Measurements from ENCODE around the gene PRKAR1B. TPM values are rescaled to one million over a fixed set of nuclear protein-coding genes. Genes with fewer than 3 reads are reported as not detected.

PRKAR1B gene
- total RNA-seq (2022; extraction: Qiagen RNA extraction; ENCODE audit: low read depth), result 23.6 to 28.6 TPM (median 27.1 TPM) in 5 replicates

DNA sequence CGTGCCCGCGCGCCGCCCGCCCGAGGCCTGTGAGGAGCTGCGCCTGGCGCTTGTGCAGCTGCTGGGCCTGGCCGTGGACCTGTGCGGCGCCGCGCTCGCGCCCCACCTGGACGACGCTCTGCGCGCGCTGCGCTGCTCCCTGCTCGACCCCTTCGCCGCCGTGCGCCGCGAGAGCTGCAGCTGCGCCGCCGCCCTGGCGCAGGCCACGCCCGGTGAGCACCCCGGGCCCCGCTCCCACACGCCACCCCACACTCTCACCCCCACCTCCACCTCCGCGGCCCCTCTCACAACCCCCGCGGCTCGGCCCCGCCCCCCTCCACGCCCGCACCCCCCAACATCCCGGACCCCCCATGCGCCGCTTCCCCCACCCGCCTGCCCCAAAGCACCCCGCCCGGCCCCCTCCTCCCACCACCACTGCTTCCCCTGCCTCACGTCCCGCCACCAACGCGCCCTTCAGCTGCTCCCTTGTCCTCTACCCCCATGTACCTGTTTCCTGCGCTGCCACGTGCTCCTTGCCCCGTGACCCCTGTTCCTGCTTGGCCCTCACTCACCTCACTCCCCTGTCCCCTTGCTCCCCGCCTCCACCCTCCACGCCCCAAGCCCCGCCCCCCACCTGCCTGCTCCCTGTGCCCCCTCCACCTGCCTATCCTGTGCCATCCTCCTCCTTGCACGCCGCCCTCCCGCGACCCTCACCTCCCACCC, at the start of gene PRKAR1B:
PRKAR1B (minus strand) TSS at position 178 of the 702 bp plus-strand sequence. CDS start 15,776 bp downstream, outside the sequence.

GRCh38 chr7:726084-726853, 812 bp downstream of the PRKAR1B start, which contains the start of gene DNAAF5:
Gene DNAAF5 (plus strand): TSS chr7:726699. CDS start chr7:726721, 22 bp downstream.

DNA sequence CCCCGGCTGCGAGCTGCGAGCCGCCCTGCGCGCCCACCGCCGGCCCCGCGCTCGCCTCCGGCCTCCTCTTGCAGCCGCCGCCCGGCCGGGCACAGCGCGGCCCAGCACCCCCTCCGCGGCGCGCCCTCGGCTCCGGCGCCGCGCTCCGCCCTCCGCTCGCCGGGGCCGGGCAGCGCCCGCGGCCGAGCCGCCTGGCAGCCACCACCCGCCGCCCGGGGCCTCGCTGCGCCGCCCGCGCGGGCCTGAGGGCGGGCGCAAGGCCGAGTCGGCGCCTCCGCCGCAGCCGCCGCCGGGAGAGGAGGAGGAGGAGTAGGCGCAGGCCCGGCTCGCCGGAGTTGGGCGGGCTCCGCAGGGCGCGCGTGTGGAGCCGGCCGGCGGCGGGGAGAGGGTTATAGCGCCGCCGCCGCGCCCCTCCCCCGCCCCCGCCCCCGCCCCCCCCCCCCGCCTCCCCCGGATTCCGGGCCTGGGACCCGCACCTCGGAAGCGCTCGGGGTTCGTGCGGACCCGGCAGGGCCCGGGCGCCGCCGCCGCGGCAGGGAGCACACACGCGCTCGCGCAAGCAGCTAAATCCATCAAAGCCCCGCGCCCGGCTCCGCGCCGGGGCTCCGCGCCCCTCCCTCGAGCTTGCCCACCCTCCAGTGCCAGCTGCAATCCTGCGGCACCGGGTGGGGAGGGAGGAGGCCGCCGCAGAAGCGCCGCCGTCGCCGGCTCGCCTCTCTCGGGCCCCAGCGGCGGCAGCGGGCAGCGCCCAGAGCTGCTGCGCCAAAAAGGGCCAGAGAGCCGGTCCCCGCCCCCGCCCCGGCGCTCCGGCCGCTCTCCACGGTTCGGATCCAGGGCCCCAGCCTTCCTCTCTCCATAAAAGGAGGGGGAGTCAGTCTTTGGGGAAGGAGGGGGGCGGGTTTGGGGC, 207.3 kb downstream of the PRKAR1B start, which contains the start of gene PDGFA:
PDGFA (minus strand) TSS at position 363 of the 907 bp plus-strand sequence. CDS start 845 bp downstream, outside the sequence.

Other genes starting within 250 kb of the PRKAR1B start
- gene PDGFA, start 207.4 kb downstream of the PRKAR1B start, total RNA-seq (2022; extraction: Qiagen RNA extraction; ENCODE audit: low read depth), result 35.0 to 39.5 TPM (median 35.6 TPM) in 5 replicates
- 36.2 to 54.6 TPM (median 45.3 TPM) in 5 replicates for gene DNAAF5, start 582 bp downstream of the PRKAR1B start, total RNA-seq (2022; extraction: Qiagen RNA extraction; ENCODE audit: low read depth)
- 82.0 to 101 TPM (median 95.8 TPM) in 5 replicates for gene SUN1, start 105.2 kb upstream of the PRKAR1B start, total RNA-seq (2022; extraction: Qiagen RNA extraction; ENCODE audit: low read depth)
- 38.2 to 65.9 TPM (median 53.4 TPM) in 5 replicates for gene GET4, start 149.3 kb upstream of the PRKAR1B start, total RNA-seq (2022; extraction: Qiagen RNA extraction; ENCODE audit: low read depth)
- gene ADAP1, start 227.4 kb upstream of the PRKAR1B start, total RNA-seq (2022; extraction: Qiagen RNA extraction; ENCODE audit: low read depth), result 3.8 to 5.7 TPM (median 4.1 TPM) in 5 replicates
- gene COX19, start 248.3 kb upstream of the PRKAR1B start, total RNA-seq (2022; extraction: Qiagen RNA extraction; ENCODE audit: low read depth), result 5.5 to 6.8 TPM (median 5.9 TPM) in 5 replicates

Measured in A549 treated with DMSO at 1 μM for 4 hours (cell line).